ENCODE data around the gene CDC73. TPM values are rescaled to one million over a fixed set of nuclear protein-coding genes. Genes with fewer than 3 reads are reported as not detected.

Gene CDC73
- total and polyA plus RNA-seq, 7 experiments from 2014 or later: 57.6 to 65.0 (median 59.2) TPM

Small RNA genes lying within 50 kb of the gene (microRNA-seq; reads per million reads assigned to microRNA genes)
- not detected for gene MIR1278 (ENCODE audit: borderline microRNAs expressed)

Other genes with a start within 250 kb of the CDC73 start
- 10 to 100 TPM; 20.2 to 48.6 (median 31.8) TPM for gene UCHL5, start 62.7 kb upstream of the CDC73 start, total RNA-seq
- 10 to 100 TPM; 46.4 to 58.2 TPM for gene UCHL5, start 62.7 kb upstream of the CDC73 start, polyA plus RNA-seq
- gene RO60, start 62.4 kb upstream of the CDC73 start, total RNA-seq: 10 to 100 TPM; 49.8 to 75.1 (median 67.2) TPM
- 100 to 1,000 TPM; 108 to 109 TPM for gene RO60, start 62.4 kb upstream of the CDC73 start, polyA plus RNA-seq
- gene GLRX2, start 16.6 kb upstream of the CDC73 start, total RNA-seq: 10 to 100 TPM in 3 of 5 experiments, 1 to 10 TPM in 2; 6.8 to 18.8 (median 11.4) TPM
- 10 to 100 TPM; 10.4 to 11.4 TPM for gene GLRX2, start 16.6 kb upstream of the CDC73 start, polyA plus RNA-seq
- gene B3GALT2, start 64.6 kb downstream of the CDC73 start, total RNA-seq: 1 to 10 TPM in 1 of 5 experiments, under 1 TPM in 3, not detected in 1; 0.27 to 3.2 (median 0.59) TPM
- under 1 TPM; 0.07 to 0.10 TPM for gene B3GALT2, start 64.6 kb downstream of the CDC73 start, polyA plus RNA-seq